Sigmoid colon (tissue), 7 donors: ENCODE measurements around the gene C2CD3. TPM values are rescaled to one million over a fixed set of nuclear protein-coding genes. Genes with fewer than 3 reads are reported as not detected.

Source experiments
- DNase-seq: peaks from one replicate; pipeline ENCODE4 v3.0.0-alpha.2; 2019
- H3K27ac ChIP-seq, 4 donors: fragments of 200-600 bp; sonication (generic); one replicate each; pipeline ENCODE4 v1.5.1; 2016 to 2019; ENCODE audit warnings: mild to moderate bottlenecking in 1 of 4
- H3K27me3 ChIP-seq, 3 donors: fragments of 200-600 bp; sonication (generic); one replicate each; pipeline ENCODE4 v1.5.1; 2019; ENCODE audit warnings: mild to moderate bottlenecking in 1 of 3
- H3K36me3 ChIP-seq, 4 donors: fragments of 200-600 bp; sonication (generic); one replicate each; pipeline ENCODE4 v1.5.1; 2016 to 2019
- H3K4me1 ChIP-seq, 4 donors: fragments of 200-600 bp; sonication (generic); one replicate each; pipeline ENCODE4 v1.5.1; 2017 to 2019
- H3K4me3 ChIP-seq, 4 donors: fragments of 200-600 bp; sonication (generic); one replicate each; pipeline ENCODE4 v1.5.1; 2017 to 2019; ENCODE audit warnings: mild to moderate bottlenecking in 2 of 4, moderate library complexity in 1 of 4
- H3K9me3 ChIP-seq, 4 donors: fragments of 200-600 bp in 3 of 4; sonication (generic) in 3 of 4; one replicate each; pipeline versions ENCODE4 v1.5.1 to v1.6.1; 2013 to 2019
- CTCF ChIP-seq, 4 experiments: fragments of 450-650 bp in 3 of 4; fragments of 200-600 bp in 1 of 4; IDR thresholded peaks; one replicate each; pipeline ENCODE4 v1.5.1; 2016 to 2019; ENCODE audit warnings: antibody characterized with exemption in 4 of 4, mild to moderate bottlenecking in 3 of 4, moderate library complexity in 2 of 4
- EP300 ChIP-seq, 4 donors: sonication (generic); formaldehyde crosslinking; IDR thresholded peaks; one replicate each; pipeline ENCODE4 v1.6.1; 2017; ENCODE audit warnings: antibody characterized with exemption in 4 of 4
- POLR2A ChIP-seq, 2 donors: fragments of 450-650 bp; IDR thresholded peaks; one replicate each; pipeline ENCODE4 v1.6.1; 2016; ENCODE audit warnings: antibody characterized with exemption in 2 of 2, mild to moderate bottlenecking in 2 of 2, moderate library complexity in 2 of 2
- POLR2AphosphoS5 ChIP-seq, 4 donors: sonication (generic); formaldehyde crosslinking; IDR thresholded peaks; one replicate each; pipeline ENCODE4 v1.6.1; 2017; ENCODE audit warnings: antibody characterized with exemption in 4 of 4
- WGBS, 2 donors: extraction: QIAGEN DNeasy Blood & Tissue Kit; methylation state at CpG; one replicate each; pipeline ENCODE4 v1.1.7; 2013; 5-methylcytosine and 5-hydroxymethylcytosine counted together
- intact Hi-C: fragments of 100-400 bp; cut with DNase I; formaldehyde crosslinking; loops from one replicate; pipeline ENCODE4 v1.15.1; 2023
- polyA plus RNA-seq, 3 donors: library from polyadenylated mRNA; stranded (reverse); fragments of 200-250 nt; gene quantifications; one replicate each; pipeline ENCODE4 v1.2.3, GENCODE V29; 2013
- total RNA-seq, 4 donors: library from RNA; depleted of rRNA; stranded (reverse); fragments of >200 nt; gene quantifications; one replicate each; pipeline ENCODE4 v1.1.0, GENCODE V29; 2016
- donor health status: healthy with polysubstance abuse.
- donor health status: Bipolar disorder and iron deficiency.
- donor health status: healthy.

C2CD3 gene
- total and polyA plus RNA-seq, 7 donors: 6.9 to 29.1 (median 17.2) TPM

DNA sequence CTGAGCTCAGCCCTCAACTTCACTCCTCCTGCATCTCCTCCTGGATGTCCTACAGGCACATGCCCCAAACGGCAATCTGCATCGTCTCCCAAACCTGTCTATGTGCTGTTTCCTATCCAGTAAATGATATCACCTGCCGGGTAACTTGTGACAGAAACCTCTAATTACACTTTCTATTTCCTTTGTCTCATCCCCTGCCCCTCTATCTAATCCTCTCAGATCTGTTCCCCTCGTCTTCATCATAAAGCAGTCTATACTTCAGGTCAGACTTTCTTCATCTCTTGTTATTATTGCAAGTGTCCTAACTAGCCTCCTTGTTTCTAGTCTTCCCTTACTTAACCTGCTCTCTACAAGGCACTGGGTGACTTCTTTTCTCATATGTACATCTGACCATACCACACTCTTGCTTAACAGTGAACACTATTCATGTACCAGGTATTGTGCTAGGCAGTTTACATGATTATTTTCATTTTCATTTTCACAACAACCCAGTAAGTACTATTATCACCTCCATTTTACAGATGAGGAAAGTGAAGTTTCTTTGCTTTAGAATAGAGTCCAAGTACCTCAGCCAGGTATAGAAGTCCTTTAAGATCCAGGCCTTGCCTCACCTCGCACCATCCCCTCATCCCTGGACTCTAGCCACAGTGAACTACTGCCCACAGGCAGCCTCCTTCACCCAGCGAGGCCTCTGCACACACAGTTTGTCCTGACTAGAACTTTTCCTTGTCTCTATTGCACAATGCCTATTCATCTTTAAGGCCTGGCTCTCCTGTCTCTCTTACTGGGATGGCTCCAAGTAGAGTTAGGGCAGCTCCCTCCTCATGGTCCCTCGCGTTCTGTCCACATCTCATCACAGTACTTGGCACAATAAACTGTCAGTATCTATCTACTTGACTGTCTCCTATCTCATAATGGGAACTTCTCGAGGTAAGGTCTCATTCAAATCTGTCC, 139.8 kb downstream of the C2CD3 start:
- peaks cover 0 to 5% (median 0%) of the 10 kb centered on the region in 4 donors for H3K4me1 ChIP-seq
- H3K9me3 ChIP-seq: no peaks in the 10 kb centered on the region
- no peak for DNase-seq
- no peak overlapping the region for H3K27ac ChIP-seq
- TF ChIP-seq POLR2A (IDR thresholded peaks at IDR 0.05): no peak
- TF ChIP-seq CTCF (IDR thresholded peaks at IDR 0.05): no peak
- no peak for TF ChIP-seq POLR2AphosphoS5 (IDR thresholded peaks at IDR 0.05)
- no peak for TF ChIP-seq EP300 (IDR thresholded peaks at IDR 0.05)
- intact Hi-C loops: no loop called here
- H3K4me3 ChIP-seq: no peak overlapping the region
- no peaks in the 10 kb centered on the region for H3K27me3 ChIP-seq
- H3K36me3 ChIP-seq: peaks cover 4 to 50% (median 13%) of the 10 kb centered on the region in 4 donors
- 88 to 91% methylated on average over 9 of the region's 9 CpGs for WGBS, 2 donors

DNA sequence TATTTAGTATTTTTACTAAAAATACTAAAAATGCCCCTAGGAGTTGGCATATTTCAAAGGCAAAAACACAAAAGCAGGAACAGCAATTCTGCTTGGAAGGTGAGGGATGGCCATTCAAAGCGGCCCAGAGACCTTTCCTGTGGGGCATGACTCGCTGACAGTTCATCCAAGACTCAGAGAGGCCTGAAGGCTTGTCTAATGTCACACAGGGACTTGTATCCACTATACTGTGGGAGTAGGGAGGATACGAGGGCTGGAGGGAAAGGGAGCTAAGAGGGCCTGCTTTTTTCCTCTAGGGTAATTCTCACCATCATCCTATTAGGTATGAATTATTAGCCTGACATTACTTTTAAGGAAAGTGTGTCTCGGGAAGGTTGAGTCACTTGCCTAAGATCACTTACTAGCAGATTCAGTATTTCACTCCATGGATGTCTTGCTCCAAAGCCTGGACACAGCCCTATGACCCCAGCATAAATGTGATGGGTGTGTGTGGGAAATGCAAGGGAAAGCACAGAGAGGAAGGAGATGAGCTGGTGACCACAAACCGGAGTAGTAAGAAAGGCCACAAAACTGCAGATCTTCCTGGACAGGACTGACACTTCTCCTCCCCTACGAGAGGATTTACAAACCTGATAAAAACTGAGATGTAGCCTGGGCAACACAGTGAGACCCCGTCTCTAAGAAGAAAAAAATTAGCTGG, 145.2 kb downstream of the C2CD3 start:
- no peaks in the 10 kb centered on the region for H3K9me3 ChIP-seq
- no peak overlapping the region for H3K27ac ChIP-seq
- no peak overlapping the region for H3K4me3 ChIP-seq
- WGBS, 2 donors: 90 to 93% methylated on average over 7 of the region's 7 CpGs
- H3K36me3 ChIP-seq: peaks cover 0 to 2% (median 0%) of the 10 kb centered on the region in 4 donors
- no peaks in the 10 kb centered on the region for H3K27me3 ChIP-seq
- DNase-seq: no peak
- no peak for TF ChIP-seq POLR2AphosphoS5 (IDR thresholded peaks at IDR 0.05)
- TF ChIP-seq POLR2A (IDR thresholded peaks at IDR 0.05): no peak
- peaks cover 0 to 5% (median 0%) of the 10 kb centered on the region in 4 donors for H3K4me1 ChIP-seq
- intact Hi-C loops: no loop called here

GRCh38 chr11:74024261-74025029, 146.4 kb downstream of the C2CD3 start:
- Histone ChIP-seq H3K27ac (no peak overlapping the region), H3K27me3 (no peaks in the 10 kb centered on the region), H3K4me3 (no peak overlapping the region), H3K36me3 (no peaks in the 10 kb centered on the region), H3K4me1 (peaks cover 0 to 8% (median 4%) of the 10 kb centered on the region in 4 donors), H3K9me3 (no peaks in the 10 kb centered on the region)
- WGBS, 2 donors: 69 to 75% methylated on average over 2 of the region's 2 CpGs
- no peak for TF ChIP-seq POLR2A (IDR thresholded peaks at IDR 0.05)
- no peak for TF ChIP-seq EP300 (IDR thresholded peaks at IDR 0.05)
- TF ChIP-seq POLR2AphosphoS5 (IDR thresholded peaks at IDR 0.05): no peak
- no peak for TF ChIP-seq CTCF (IDR thresholded peaks at IDR 0.05)
- DNase-seq: peak; percentile 86
- intact Hi-C loops: no loop called here

- TF ChIP-seq EP300 (IDR thresholded peaks at IDR 0.05) (no peak), CTCF (IDR thresholded peaks at IDR 0.05) (no peak), POLR2A (IDR thresholded peaks at IDR 0.05) (no peak), POLR2AphosphoS5 (IDR thresholded peaks at IDR 0.05) (no peak)
- Histone ChIP-seq H3K27ac (peak overlapping the region in 1 of 4 donors; percentile 5), H3K4me3 (no peak overlapping the region), H3K9me3 (no peaks in the 10 kb centered on the region), H3K36me3 (no peaks in the 10 kb centered on the region), H3K4me1 (peaks cover 0 to 20% (median 16%) of the 10 kb centered on the region in 4 donors), H3K27me3 (no peaks in the 10 kb centered on the region)
- no peak for DNase-seq
- intact Hi-C loops: no loop called here
These were observed 147.5 kb downstream of the C2CD3 start for GRCh38 chr11:74023276-74023675.
